KMS-11 (cell line): ENCODE measurements around the gene PLXNA4.

ENCODE experiments used
- H2AFZ ChIP-seq: fragments of 200-600 bp; sonication (generic); 2 replicates; pipeline ENCODE4 v1.6.1; 2016; ENCODE audit warnings: antibody characterized with exemption, mixed run types, low read depth
- H3K27ac ChIP-seq: fragments of 200-600 bp; sonication (generic); 2 replicates; pipeline ENCODE4 v1.6.1; 2016; ENCODE audit warnings: mild to moderate bottlenecking, mixed run types
- H3K27me3 ChIP-seq: fragments of 200-600 bp; sonication (generic); 2 replicates; pipeline ENCODE4 v1.6.1; 2017; ENCODE audit warnings: mild to moderate bottlenecking, low read depth, mixed run types, moderate library complexity; ENCODE audit not compliant: insufficient read depth
- H3K36me3 ChIP-seq: fragments of 200-600 bp; sonication (generic); 2 replicates; pipeline ENCODE4 v1.6.1; 2017; ENCODE audit warnings: mild to moderate bottlenecking, mixed run types; ENCODE audit not compliant: insufficient read depth
- H3K4me1 ChIP-seq: fragments of 200-600 bp; sonication (generic); 2 replicates; pipeline ENCODE4 v1.6.1; 2016; ENCODE audit warnings: mild to moderate bottlenecking, low read depth, mixed run types; ENCODE audit not compliant: poor library complexity, severe bottlenecking
- H3K4me2 ChIP-seq: fragments of 200-600 bp; sonication (generic); 2 replicates; pipeline ENCODE4 v1.7.0; 2016; ENCODE audit warnings: mild to moderate bottlenecking, mixed run types
- H3K4me3 ChIP-seq: fragments of 200-600 bp; sonication (generic); IDR thresholded peaks from 2 replicates; pipeline ENCODE4 v1.6.1; 2017; ENCODE audit warnings: low read depth, low read length, mixed read lengths; ENCODE audit not compliant: insufficient read depth
- H3K79me2 ChIP-seq: fragments of 200-600 bp; sonication (generic); 2 replicates; pipeline ENCODE4 v1.6.1; 2016; ENCODE audit warnings: low read depth, mixed run types; ENCODE audit not compliant: insufficient read depth
- H3K9ac ChIP-seq: fragments of 200-600 bp; sonication (generic); 2 replicates; pipeline ENCODE4 v1.6.1; 2016; ENCODE audit warnings: mild to moderate bottlenecking, mixed run types
- H4K20me1 ChIP-seq: fragments of 200-600 bp; sonication (generic); 2 replicates; pipeline ENCODE4 v1.6.1; 2016; ENCODE audit warnings: mild to moderate bottlenecking, mixed run types; ENCODE audit not compliant: insufficient read depth
- CTCF ChIP-seq: fragments of 200-600 bp; sonication (generic); conservative IDR thresholded peaks from 2 replicates; pipeline ENCODE4 v1.6.1; 2017; ENCODE audit warnings: low read depth, mild to moderate bottlenecking, antibody characterized with exemption, low read length, moderate library complexity, mixed read lengths

Gene PLXNA4

GRCh38 chr7:132536654-132537395, 39.4 kb downstream of the PLXNA4 start:
- H4K20me1 ChIP-seq: no peaks in the 10 kb centered on the region
- TF ChIP-seq CTCF: no peak

GRCh38 chr7:132533916-132534315, 42.4 kb downstream of the PLXNA4 start:
- H4K20me1 ChIP-seq: no peaks in the 10 kb centered on the region
- H3K27ac ChIP-seq: no peak overlapping the region
- H3K79me2 ChIP-seq: no peaks in the 10 kb centered on the region
- H3K4me1 ChIP-seq: no peaks in the 10 kb centered on the region
- H3K4me2 ChIP-seq: no peak overlapping the region
- no peak for TF ChIP-seq CTCF
- no peaks in the 10 kb centered on the region for H3K27me3 ChIP-seq
- H3K9ac ChIP-seq: no peak overlapping the region
- H3K36me3 ChIP-seq: no peaks in the 10 kb centered on the region
- no peak overlapping the region for H3K4me3 ChIP-seq
- no peak overlapping the region for H2AFZ ChIP-seq

More at GRCh38 chr7:132536654-132537395, 39.4 kb downstream of the PLXNA4 start:
- H3K4me3 ChIP-seq: no peak overlapping the region
- H3K27ac ChIP-seq: no peak overlapping the region
- H3K9ac ChIP-seq: no peak overlapping the region
- no peak overlapping the region for H3K4me2 ChIP-seq
- no peaks in the 10 kb centered on the region for H3K4me1 ChIP-seq
- H3K79me2 ChIP-seq: no peaks in the 10 kb centered on the region
- no peaks in the 10 kb centered on the region for H3K27me3 ChIP-seq
- no peak overlapping the region for H2AFZ ChIP-seq
- no peaks in the 10 kb centered on the region for H3K36me3 ChIP-seq

GRCh38 chr7:132532281-132532680, 44.0 kb downstream of the PLXNA4 start:
- no peak overlapping the region for H3K4me2 ChIP-seq
- H3K27ac ChIP-seq: no peak overlapping the region
- TF ChIP-seq CTCF: no peak
- no peak overlapping the region for H3K9ac ChIP-seq
- no peaks in the 10 kb centered on the region for H3K27me3 ChIP-seq
- H3K4me3 ChIP-seq: no peak overlapping the region
- no peaks in the 10 kb centered on the region for H3K4me1 ChIP-seq
- H3K36me3 ChIP-seq: no peaks in the 10 kb centered on the region
- H4K20me1 ChIP-seq: no peaks in the 10 kb centered on the region
- H3K79me2 ChIP-seq: no peaks in the 10 kb centered on the region
- H2AFZ ChIP-seq: no peak overlapping the region

- H4K20me1 ChIP-seq: no peaks in the 10 kb centered on the region
Observed at GRCh38 chr7:132531562-132531961, 44.7 kb downstream of the PLXNA4 start.

More at GRCh38 chr7:132531562-132531961, 44.7 kb downstream of the PLXNA4 start:
- TF ChIP-seq CTCF: no peak
- Histone ChIP-seq H2AFZ (no peak overlapping the region), H3K27ac (no peak overlapping the region), H3K27me3 (no peaks in the 10 kb centered on the region), H3K36me3 (no peaks in the 10 kb centered on the region), H3K4me3 (no peak overlapping the region), H3K9ac (no peak overlapping the region), H3K4me2 (no peak overlapping the region), H3K4me1 (no peaks in the 10 kb centered on the region), H3K79me2 (no peaks in the 10 kb centered on the region)
